GM12875 (cell line): Measurements from ENCODE around the gene CDH4.

Source experiments
- H3K4me3 ChIP-seq: one replicate; pipeline ENCODE4 v1.5.1; 2011; ENCODE audit warnings: low read depth, low read length, control low read depth
- CTCF ChIP-seq: IDR thresholded peaks from 2 replicates; pipeline ENCODE4 v1.5.1; 2011; ENCODE audit warnings: low read depth, mild to moderate bottlenecking, control low read depth, inconsistent platforms, low read length, moderate library complexity, borderline replicate concordance; ENCODE audit not compliant: insufficient read depth

CDH4 gene

GRCh38 chr20:61679473-61679872 lies 427.4 kb downstream of the CDH4 start:
- no peak overlapping the region for H3K4me3 ChIP-seq
- TF ChIP-seq CTCF = no peak

DNA sequence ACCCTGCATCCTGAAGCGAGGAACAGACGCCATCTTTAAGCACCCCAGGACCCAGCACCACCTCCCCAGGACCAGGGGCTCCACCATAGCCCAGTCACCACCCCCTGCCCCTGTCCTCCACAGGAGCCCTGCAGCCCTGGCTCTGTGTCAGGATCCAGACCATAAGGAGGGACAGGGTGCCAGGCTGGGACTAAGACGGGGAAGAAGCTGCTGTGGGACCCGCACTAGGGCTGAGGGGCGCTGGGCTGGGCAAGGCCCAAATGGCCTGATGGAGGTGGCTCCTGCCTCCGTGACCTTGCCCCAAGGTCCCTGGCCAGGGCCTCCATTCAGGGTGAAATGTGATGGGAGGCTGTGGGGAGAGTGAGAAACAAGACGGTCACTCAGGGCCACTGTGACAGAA lies 428.0 kb downstream of the CDH4 start:
- TF ChIP-seq CTCF = no peak
- no peak overlapping the region for H3K4me3 ChIP-seq

DNA sequence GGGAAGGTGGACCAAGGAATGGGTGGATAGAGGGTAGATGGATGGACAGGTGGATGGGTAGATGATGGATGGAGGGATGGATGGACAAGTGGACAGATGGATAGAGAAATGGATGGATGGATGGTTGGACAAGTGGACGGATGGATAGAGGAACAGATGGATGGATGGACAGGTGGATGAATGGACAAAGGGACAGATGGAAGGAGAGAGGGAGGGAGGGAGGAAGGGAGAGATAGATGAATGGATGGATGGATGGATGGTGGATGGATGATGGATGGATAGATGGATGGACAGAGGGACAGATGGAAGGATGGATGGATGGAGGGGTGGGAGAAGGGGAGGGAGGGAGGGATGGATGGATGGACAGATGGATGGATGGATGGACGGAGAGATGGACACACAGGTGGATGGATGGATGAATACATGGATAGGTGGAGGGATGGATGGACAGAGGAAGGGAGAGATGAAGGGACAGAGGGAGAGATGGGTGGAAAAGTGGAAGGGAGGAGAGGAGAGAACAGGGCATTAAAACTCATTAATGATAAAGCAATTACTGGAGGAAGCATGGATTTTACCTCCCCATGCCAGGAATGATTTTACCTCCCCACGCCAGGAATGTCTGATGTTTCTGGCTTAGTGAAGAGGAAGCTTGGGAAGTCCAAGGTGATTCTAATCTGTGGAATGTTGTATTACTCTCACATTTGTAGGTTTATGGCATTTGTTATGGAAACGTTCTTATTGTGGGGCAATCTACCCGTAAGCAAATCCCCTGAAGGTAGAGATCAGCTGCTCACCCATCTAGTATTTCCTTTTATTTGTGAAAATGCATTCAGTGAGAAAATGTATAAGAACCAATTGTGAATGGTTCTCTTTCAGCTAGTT lies 430.3 kb downstream of the CDH4 start:
- no peak for TF ChIP-seq CTCF
- no peak overlapping the region for H3K4me3 ChIP-seq

- no peak overlapping the region for H3K4me3 ChIP-seq
- TF ChIP-seq CTCF = no peak
These were observed 431.1 kb downstream of the CDH4 start for GRCh38 chr20:61682996-61683681.

DNA sequence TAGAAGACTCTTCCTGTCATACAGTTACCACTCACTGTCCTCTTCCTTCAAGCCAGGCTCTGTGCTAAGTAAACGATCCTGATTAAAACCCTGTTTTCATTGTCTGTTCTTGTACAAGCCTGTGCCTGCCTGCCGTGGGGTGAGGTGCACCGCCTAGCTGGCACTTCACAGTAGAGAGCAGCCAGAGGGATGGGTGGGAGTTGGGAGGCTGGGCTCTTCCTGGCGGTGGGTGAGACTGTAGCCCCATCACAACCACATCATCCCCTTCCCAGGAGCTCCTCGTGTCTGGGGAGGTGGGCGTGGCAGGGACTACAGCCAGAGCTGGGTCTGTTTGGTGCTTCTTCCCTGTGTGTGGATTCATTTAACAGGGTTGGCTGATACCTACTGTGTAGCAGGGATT lies 431.7 kb downstream of the CDH4 start:
- TF ChIP-seq CTCF = no peak
- no peak overlapping the region for H3K4me3 ChIP-seq

GRCh38 chr20:61684136-61684535 lies 432.1 kb downstream of the CDH4 start:
- H3K4me3 ChIP-seq = no peak overlapping the region
- TF ChIP-seq CTCF = no peak

DNA sequence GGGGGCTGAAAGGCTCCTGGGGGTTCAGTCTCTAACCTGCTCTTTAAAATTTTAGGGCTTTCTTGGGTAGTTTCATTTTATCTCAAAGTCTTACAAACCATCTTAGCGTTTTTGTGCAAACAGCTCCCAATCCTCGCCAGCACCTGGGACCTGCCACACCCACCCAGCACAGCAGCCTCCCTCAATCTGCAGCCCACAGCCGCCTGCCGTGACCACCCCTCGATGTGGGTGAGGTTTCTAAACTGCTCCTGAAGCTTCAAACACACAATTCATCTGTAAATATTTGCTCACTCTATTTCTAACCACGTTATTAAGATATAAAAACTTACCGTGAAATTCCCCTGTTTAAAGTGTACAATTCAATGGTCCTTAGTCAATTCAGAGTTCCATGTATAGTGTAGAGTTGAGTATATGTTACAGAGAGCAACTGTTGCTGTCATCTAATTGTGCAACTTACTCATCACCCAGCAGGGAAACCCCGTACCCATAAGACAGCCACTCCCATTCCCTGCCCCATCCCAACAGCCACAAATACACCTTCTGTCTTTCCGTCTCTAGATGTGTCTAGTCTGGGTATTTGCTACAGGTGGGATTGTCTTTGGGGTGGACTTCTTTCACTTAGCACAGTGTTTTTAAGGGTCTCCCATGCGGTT lies 432.6 kb downstream of the CDH4 start:
- no peak for TF ChIP-seq CTCF
- H3K4me3 ChIP-seq = no peak overlapping the region
